HG02798 (cell line): ENCODE results near the gene GMDS.

ENCODE experiments used
- ATAC-seq: cut with Tn5 transposase; IDR thresholded peaks from one replicate; pipeline ENCODE4 v1.9.1; 2021; ENCODE audit warnings: mild to moderate bottlenecking; ENCODE audit not compliant: unreplicated experiment, poor library complexity

Gene GMDS

DNA sequence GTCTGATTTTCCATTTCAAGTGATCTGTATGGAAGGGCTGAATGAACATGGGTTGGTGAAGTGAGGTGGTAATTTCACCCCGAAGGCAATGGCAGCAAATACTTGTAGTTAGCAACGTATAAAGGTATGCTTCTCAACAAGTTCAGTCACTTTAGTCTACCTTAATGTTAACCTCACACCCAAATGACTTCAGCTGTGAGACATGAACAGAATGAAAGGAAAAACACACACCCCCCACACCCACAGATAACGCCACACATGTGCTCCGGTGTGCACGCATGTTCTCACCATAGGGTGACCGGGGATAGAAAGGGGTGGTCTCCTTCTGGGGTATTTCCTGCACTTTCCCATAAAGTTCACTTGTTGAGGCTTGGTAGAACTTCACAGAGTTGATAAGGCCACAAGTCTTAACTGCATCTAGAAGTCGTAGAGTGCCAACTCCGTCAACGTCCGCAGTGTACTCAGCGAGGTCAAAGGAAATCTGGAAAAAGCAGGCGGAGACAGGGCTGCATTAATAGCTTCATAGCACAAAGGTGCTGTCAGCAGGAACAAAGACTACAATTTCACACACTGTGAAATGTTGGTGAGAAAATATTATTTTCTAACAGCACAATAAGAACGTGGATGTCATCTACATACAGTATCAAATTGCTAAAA, 284.8 kb downstream of the GMDS start:
- no peak for ATAC-seq

DNA sequence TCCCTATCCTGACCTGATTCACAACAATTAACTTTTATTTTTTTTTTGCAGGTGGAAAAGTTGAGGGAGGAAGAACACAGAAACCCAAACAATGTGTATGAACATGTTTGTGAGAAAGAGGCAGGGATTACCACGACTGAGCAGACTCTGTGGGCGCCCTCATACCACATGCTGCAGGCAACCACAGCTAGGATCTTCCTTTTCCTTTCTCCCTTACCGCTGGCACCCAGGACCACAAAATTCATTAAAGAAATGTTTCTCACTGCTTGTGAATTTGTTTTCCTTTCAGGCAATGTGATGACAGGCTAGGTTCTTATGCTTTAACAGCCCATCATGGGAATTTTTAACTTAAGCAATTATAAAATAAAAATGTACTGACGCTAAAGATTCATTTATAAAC, 287.1 kb downstream of the GMDS start:
- ATAC-seq: no peak

DNA sequence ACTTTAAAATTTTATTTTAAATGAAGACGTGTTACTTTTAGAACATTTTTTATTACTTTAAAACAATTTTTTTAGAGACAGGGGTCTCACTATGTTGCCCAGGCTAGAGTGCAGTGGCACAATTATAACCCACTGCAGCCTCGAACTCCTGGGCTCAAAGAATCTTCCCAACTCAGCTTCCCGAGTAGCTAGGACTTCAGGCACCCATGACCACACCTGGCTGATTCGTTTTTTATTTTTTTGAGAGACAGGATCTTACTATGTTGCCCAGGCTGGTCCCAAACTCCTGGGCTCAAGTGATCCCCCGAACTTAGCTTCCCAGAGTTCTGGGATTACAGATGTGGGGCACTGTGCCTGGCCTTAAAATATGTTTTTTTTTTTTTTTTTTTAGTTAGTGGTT, 287.7 kb downstream of the GMDS start:
- no peak for ATAC-seq

DNA sequence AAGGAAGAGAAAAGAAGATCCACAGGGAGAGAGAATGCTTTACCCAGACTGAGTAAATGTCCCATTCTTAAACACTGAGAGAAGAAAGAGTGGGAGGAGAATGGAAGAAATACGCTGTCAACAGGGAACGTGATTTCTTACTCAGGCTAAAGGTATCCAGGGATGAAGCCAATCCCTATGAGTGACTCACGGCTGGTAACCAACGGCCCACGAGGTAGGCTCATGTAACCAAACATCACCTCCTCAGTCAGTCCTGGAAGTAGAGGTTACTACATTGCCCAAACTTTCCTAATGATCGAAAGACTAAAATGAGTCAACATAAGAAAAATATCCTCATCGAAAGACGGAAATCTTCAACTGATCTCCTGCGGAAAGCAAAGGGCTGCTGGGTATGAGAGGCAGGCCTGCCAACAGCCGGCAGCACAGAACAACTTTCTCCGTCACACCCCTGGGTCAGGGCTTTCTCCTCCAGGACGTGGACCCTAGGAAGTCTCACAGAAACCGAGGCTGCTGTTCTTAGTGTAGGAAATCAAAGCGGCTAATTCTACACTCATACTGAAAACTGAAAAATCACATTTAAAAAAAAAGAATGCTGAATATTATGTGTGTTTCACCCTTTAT, 292.6 kb downstream of the GMDS start:
- no peak for ATAC-seq

DNA sequence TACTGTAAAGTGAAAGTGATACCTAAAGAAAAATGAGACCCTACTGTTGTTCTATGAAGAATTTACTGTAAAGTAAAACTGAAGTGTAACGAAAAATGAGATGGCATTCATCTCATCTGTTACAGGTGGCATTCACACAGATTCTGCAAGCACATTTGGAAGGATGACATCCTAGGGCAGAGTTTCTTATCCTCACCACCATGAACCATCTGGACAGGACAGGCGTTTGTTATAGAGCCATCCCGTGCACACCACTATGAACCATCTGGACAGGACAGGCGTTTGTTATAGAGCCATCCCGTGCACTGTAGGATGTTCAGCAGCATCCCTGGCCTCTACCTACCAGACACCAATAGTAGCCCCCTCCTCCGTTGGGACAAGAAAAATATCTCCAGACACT, 294.8 kb downstream of the GMDS start:
- no peak for ATAC-seq

DNA sequence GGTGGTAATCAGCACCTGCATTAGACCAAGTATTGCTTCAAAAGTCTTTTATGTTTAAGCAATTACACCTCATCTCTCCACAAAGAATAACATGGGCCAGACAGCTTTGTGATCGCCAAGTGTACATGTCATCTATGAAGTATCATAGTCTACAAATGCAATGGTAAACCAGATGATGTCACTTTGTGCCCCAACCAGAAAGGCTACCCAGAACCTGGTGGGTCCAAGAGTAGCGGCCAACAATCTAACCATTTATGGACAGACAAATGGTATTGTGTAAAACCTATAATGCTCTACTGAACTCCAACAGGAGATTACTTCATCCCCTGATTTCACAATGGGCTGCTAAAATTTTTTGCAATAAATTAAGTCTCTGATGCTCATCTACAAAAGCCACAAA, 295.9 kb downstream of the GMDS start:
- ATAC-seq: no peak

DNA sequence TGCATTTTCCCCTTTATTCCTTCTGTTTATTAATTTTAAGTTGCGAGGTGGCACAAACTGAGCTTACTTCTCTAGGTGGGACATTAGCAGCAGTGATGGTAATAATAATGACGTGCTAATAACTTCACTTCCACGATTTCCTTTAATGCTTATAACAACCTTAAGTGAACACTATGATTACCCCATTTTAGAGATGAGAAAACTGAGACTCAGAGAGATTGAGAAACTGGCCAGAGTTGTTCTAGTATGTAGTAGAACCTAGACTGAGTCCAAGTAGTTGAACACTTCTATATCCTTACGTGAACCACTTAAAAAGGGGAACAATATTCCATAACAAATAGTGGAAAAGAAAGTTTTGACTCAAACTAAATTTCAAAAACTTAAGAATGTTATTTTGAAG, 297.5 kb downstream of the GMDS start:
- ATAC-seq: no peak

DNA sequence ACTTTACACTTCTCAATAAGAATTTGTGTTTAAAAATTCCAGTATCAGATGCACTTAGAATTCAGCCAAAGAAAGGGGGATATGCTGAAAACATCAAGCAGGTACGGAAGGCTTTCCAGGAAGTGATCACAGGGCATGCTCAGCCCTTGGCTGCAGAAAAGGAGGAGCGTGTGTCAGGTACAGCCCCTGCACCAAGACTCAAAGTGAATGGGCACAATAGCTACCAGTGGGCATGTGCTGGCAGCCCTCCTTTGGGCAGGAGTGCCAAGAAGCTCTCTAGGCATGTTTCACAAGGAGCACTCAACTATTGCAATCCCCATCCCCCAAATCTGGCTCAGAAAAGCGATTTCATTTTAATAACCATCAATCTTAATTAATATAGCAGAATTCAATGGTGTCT, 298.8 kb downstream of the GMDS start:
- no peak for ATAC-seq

DNA sequence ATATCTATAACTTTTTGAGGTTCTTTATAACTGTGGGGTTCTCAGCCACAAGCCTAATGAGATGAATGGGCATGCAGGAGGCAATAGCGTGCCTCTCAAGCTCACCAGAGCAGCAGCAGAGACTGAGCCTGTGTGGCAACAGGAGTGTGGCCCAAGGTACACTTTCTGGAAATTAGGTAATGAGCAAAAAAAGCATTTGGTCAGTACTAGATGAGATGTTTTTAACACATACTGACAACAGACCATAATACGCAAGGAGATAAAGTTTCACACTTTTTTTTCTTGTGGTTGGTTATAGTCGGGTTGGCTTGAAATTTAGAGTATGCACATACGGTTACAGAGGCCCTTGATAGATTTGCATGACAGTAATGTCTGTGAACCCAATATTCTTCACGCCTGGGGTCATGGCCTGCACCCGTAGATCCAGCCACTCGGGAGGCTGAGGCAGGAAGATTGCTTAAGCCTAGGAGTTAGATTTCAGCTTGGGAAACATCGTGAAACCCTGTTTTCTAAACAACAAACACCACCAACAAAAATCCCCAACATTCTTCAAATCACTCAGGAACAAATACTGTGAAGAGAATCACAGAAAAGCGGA, 300.1 kb downstream of the GMDS start:
- ATAC-seq: no peak

DNA sequence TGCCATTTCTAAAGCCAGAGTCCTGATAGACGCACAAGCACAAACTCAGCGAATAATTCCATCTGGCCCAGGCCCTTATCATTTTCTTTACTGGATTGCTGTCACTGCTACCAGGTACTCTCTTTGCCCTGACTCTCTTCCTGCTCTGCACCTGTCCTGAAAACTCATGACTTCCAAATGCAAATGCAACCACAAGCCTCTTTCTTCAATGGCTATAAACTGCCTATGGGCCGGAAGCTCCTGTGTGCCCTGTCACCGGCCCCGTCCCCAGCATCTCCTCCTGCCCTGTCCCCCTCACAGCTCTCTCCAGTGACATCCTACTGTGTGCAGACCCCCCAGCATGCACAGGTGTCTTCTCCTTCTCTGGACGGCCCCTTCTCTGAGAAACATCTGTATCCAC, 302.6 kb downstream of the GMDS start:
- no peak for ATAC-seq

DNA sequence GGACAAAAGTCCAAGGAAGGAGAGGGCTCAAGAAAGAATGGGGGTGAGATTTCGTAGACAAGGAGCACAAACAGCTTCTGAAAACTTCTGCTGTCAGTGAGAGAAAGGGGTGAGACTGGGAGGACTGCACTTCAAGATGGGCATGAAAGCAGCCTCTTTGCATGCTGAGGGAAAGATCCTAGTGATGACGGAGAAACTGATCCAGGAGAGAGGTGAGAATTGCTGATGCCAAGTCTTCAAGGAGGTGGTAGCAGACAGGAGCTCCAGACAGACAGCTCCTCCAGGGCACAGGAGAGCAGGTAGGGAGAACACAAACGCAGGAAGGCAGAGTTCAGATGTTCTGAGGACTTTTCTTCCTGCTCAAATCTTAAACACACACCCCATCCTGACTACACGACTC, 303.9 kb downstream of the GMDS start:
- no peak for ATAC-seq

DNA sequence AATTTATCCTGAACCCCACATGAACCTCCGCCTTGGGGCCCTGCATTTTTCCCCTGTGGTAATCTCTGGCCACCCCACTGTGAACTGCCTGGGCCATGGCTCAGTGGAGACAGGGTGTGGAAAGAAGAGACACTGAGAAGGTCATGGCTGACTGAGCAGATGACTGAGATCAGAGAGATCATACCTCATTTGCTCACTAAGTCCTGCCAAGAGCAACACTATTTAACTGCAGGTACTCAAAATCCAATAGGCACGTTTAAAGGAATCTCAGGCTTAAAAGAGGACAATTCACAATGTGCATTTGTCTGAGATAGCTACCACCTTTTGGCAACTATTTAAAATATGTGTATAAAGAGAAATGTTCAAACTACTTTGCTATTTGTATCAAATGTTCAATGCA, 305.0 kb downstream of the GMDS start:
- ATAC-seq: no peak

DNA sequence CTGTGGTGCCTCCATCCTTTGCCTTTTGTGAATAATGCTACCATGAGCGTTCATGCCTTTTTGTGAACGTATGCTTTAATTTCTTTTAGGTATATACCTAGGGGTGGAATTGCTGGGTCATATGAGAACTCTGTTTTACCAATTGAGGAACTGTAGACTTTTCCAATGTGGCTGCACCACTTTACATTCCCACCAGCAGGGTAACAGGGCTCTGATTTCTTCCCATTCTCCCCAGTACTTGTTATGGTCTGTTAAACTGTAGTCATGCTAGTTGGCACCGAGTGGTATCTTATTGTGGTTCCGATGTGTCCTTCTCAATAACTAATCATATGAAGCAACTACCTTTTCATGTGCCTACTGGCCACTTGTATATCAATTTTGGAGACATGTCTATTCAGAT, 312.1 kb downstream of the GMDS start:
- no peak for ATAC-seq

DNA sequence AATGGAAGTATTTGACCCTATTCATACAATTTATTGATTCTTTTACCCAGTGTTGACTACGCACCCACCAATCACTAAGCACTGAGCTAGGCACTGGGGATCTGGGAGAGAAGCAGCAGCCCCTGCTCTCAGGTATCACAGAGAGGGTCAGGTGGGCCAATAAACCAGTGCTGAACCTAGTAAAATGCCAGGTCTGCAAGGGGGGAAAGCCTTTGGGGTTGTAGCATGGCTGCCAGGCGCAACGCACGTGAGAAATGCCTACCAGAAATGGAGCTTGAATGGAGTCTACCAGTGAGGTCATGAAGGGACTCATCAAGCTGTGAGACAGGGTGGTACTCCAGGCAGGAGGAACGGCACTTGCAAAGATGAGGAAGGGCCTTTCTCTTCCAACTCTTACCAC, 313.6 kb downstream of the GMDS start:
- ATAC-seq: no peak

DNA sequence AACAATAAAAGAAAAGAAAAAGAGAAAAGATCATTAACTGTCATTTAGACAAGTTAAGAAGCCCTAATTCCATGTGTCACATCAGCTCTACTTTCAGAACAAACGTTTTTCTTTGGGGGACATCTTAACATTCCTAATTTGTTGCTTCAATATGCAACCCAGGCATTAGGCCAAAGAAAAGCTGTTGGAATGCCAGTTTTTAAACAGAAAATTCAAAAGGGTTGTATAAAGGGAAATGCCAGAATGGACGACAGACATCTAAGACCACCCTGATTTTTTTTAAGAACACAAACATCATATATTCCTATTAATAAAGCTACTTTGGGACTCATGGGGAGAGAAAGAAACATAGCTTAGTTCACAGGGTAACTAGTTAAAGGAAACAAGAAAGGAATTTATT, 315.0 kb downstream of the GMDS start:
- no peak for ATAC-seq

DNA sequence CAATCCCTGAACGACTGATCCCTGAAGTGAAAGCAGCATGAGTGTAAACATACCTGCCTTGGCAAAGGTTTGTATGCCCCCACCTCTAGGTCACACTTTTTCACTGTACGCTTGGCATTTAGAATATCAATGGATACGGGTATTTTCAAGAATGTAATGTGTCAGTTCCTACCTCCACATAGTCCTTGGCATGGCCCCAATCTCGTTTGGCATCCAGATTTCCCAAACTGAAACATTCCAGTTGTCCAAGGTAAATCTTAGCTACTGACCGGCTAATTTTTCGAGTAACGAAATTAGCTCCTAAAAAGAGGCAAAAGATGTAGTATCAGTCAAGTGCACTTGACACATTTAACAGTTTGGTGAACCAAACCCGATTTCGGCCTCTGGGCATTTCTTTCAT, 315.5 kb downstream of the GMDS start:
- ATAC-seq: no peak

DNA sequence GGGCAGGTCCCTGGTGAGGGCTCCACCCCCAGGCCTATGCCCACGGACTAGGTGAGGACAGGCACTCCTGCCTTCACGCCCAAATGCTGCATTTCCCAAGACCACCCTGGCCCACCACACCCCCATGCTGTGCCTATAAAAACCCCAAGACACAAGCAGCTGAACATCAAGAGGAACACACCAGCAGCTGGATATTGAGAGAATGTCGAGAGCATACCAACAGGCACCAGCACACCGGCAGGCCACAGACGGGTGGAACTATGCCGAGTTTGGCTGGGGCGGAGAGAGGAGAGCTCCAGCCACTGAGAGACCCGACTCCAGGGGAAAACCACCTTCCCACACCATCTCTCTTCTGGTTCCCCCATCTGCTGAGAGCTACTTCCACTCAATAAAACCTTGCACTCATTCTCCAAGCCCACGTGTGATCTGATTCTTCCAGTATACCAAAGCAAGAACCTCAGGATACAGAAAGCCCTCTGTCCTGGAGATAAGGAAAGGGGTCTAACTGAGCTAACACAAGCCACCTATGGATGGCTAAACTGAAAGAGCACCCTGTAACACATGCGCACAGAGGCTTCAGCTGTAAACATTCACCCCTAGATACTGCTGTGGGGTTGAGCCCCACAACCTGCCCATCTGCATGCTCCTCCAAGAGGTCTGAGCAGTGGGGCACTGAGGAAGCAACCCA, 319.5 kb downstream of the GMDS start:
- no peak for ATAC-seq

DNA sequence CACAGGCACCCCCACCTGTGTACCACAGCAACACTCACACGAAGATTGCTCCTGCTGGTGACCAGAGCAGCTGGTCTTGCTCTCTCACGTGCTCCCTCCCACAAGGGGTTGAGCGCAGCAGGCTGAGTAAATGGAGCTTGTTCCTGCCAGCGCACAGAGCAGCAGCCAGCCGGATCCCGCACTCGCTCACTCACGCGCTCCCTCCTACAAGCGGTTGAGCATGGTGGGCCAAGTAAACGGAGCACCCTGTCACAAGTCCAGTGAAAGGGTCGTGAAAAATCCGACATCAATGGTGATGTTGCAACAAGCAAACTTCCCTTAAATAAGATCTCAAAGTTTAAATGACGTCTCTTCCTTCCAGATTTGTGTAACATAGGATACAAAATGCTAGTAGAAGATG, 322.0 kb downstream of the GMDS start:
- no peak for ATAC-seq

DNA sequence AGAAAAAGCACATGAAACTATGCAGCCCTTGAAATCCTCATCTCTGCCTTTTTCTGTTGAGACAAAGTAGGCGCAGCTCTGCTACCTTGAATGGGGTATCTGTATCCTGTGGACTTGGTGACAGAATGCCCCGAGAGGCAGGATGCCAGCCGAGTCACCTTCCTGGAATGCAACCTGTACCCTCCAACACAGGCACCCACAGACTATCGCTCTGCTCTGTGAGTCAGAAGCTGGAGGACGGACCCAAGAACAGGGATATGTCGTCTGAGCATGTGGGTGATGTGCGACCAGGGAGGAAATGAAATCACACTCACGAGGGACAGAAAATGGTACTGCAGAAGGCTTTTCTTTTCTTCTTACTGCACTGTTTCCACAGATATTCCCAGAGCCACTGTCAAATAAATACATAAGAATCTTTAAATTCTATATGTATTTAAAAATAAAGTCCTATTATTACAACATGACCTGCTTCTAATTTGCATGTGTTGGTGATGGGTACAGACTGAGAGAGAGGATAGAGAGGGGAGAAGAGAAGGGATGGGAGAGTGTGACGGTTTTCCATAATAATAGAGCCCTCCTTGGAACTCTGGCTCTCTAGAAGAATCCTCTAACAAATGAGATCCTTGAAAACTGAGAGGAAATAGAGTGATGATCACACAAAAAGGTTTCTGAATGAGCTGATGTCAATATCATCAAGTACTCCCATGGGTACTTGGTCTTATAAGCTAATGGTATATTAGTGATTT, 327.6 kb downstream of the GMDS start:
- ATAC-seq: no peak

DNA sequence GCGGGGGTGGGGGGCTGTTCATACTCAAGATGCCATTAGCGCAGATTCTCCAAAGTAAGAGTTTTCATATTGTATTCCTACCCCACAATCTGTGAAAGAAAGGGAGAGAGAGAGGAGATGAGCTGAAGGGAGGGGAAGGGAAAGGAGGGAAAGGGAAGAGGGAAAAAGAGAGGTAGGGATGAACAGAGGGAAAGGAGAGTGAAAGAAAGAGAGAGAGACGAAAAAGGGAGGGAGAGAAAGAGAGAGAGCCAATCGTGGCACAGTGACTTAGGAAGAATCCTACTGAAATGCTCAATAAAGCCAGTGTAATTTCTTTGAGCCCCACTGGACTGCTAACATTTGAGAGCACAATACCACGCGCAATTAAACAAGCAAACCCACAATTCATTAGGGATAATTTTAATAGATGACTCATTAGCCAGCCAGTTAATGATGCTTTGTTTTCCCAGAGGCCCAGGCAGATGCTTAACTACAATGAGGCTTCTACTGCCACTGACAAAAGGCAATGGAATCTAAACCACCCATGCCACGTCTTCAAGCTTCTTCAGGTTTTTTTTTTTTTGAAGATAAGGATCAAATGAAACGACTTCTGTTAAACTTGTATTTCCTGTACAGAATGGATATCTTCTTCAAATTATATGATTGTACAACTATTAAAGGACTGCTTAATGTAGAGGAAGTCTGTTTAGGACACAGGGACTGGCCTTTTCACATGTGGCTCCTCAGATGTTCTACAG, 328.9 kb downstream of the GMDS start:
- ATAC-seq: no peak
